Neural cell (in vitro differentiated cells): ENCODE measurements around the gene IL31RA. TPM values are rescaled to one million over a fixed set of nuclear protein-coding genes. Genes with fewer than 3 reads are reported as not detected.

Experiments
- H2AFZ ChIP-seq: fragments of 200-600, 300-800 bp; sonication (generic), shearing (Covaris generic); 2 replicates; pipeline ENCODE4 v1.6.0; 2014; ENCODE audit warnings: low read depth, mild to moderate bottlenecking, antibody characterized with exemption, low read length, moderate library complexity
- H3F3A ChIP-seq: fragments of 200-600 bp; shearing (Covaris generic); 2 replicates; pipeline ENCODE4 v1.6.1; 2016; ENCODE audit warnings: mild to moderate bottlenecking, moderate library complexity, mixed read lengths, antibody characterized with exemption, low read length; ENCODE audit not compliant: insufficient read depth, poor library complexity, severe bottlenecking
- H3K27ac ChIP-seq: fragments of 200-600, 300-800 bp; sonication (generic), shearing (Covaris generic); 2 replicates; pipeline ENCODE4 v1.5.1; 2014; ENCODE audit warnings: mild to moderate bottlenecking, low read length, moderate library complexity
- H3K27me3 ChIP-seq: fragments of 300-800, 200-600 bp; sonication (generic), shearing (Covaris generic); 2 replicates; pipeline ENCODE4 v1.6.0; 2014; ENCODE audit warnings: mild to moderate bottlenecking, low read depth, low read length, moderate library complexity; ENCODE audit not compliant: insufficient read depth
- H3K36me3 ChIP-seq: fragments of 300-800, 200-600 bp; sonication (generic), shearing (Covaris generic); 2 replicates; pipeline ENCODE4 v1.5.1; 2014; ENCODE audit warnings: mild to moderate bottlenecking, antibody characterized with exemption, low read length, moderate library complexity; ENCODE audit not compliant: insufficient read depth
- H3K4me2 ChIP-seq: fragments of 300-800, 200-600 bp; sonication (generic), shearing (Covaris generic); 2 replicates; pipeline ENCODE4 v1.6.0; 2014; ENCODE audit warnings: mild to moderate bottlenecking, low read length
- H3K4me3 ChIP-seq: fragments of 300-800, 200-600 bp; sonication (generic), shearing (Covaris generic); 2 replicates; pipeline ENCODE4 v1.5.1; 2014; ENCODE audit warnings: mild to moderate bottlenecking, low read length, moderate library complexity
- H3K79me2 ChIP-seq: fragments of 200-600 bp; shearing (Covaris generic); replicated peaks from 2 replicates; pipeline ENCODE4 v1.6.0; 2014; ENCODE audit warnings: mild to moderate bottlenecking, low read length, moderate library complexity; ENCODE audit not compliant: insufficient read depth
- H3K9ac ChIP-seq: fragments of 300-800, 200-600 bp; sonication (generic), shearing (Covaris generic); 2 replicates; pipeline ENCODE4 v1.6.1; 2016; ENCODE audit warnings: mild to moderate bottlenecking, low read length, mixed read lengths
- H3K9me2 ChIP-seq: fragments of 200-600 bp; shearing (Covaris generic); 2 replicates; pipeline ENCODE4 v1.6.1; 2016; ENCODE audit warnings: mild to moderate bottlenecking, low read length, mixed read lengths; ENCODE audit not compliant: insufficient read depth
- H3K9me3 ChIP-seq: fragments of 200-600, 300-800 bp; sonication (generic), shearing (Covaris generic); 2 replicates; pipeline ENCODE4 v1.6.1; 2016; ENCODE audit warnings: mild to moderate bottlenecking, mixed run types, low read length, moderate library complexity, mixed read lengths
- H4K20me1 ChIP-seq: fragments of 200-600 bp; shearing (Covaris generic); 2 replicates; pipeline ENCODE4 v1.6.1; 2016; ENCODE audit warnings: mild to moderate bottlenecking, mixed run types; ENCODE audit not compliant: insufficient read depth
- CTCF ChIP-seq: fragments of 450-650 bp; IDR thresholded peaks from 2 replicates; pipeline ENCODE4 v1.5.1; 2014; ENCODE audit warnings: antibody characterized with exemption, mild to moderate bottlenecking, moderate library complexity; ENCODE audit not compliant: poor library complexity, severe bottlenecking
- EP300 ChIP-seq: fragments of 450-650 bp; conservative IDR thresholded peaks from 2 replicates; pipeline ENCODE4 v1.6.1; 2014; ENCODE audit warnings: antibody characterized with exemption, mild to moderate bottlenecking, moderate library complexity; ENCODE audit not compliant: poor library complexity, severe bottlenecking
- EZH2 ChIP-seq: fragments of 200-600, 300-800 bp; shearing (Covaris generic), sonication (generic); IDR thresholded peaks from 2 replicates; pipeline ENCODE4 v1.6.1; 2014; ENCODE audit warnings: antibody characterized with exemption, low read length, borderline replicate concordance, mild to moderate bottlenecking; ENCODE audit not compliant: insufficient read depth, poor library complexity, severe bottlenecking
- MXI1 ChIP-seq: fragments of 450-650 bp; conservative IDR thresholded peaks from 2 replicates; pipeline ENCODE4 v1.6.1; 2014; ENCODE audit warnings: antibody characterized with exemption, mild to moderate bottlenecking; ENCODE audit not compliant: poor library complexity, severe bottlenecking
- POLR2AphosphoS5 ChIP-seq: IDR thresholded peaks from 2 replicates; pipeline ENCODE4 v1.6.1; 2012
- RAD21 ChIP-seq: fragments of 450-650 bp; conservative IDR thresholded peaks from 2 replicates; pipeline ENCODE4 v1.6.1; 2014; ENCODE audit warnings: antibody characterized with exemption, mild to moderate bottlenecking, moderate library complexity
- REST ChIP-seq: IDR thresholded peaks from 2 replicates; pipeline ENCODE4 v1.6.1; 2012; ENCODE audit warnings: borderline replicate concordance
- SMC3 ChIP-seq: fragments of 450-650 bp; conservative IDR thresholded peaks from 2 replicates; pipeline ENCODE4 v1.6.1; 2014; ENCODE audit warnings: antibody characterized with exemption, mild to moderate bottlenecking, moderate library complexity; ENCODE audit not compliant: poor library complexity
- TAF1 ChIP-seq: IDR thresholded peaks from 2 replicates; pipeline ENCODE4 v1.6.1; 2012; ENCODE audit warnings: low read depth
- polyA plus RNA-seq: library from polyadenylated mRNA; depleted of rRNA; stranded (reverse); fragments of >200 nt; gene quantifications from 2 replicates; pipeline ENCODE4 v1.2.3, GENCODE V29; 2014

Gene IL31RA
- polyA plus RNA-seq, 1 donor from 2014 or later = not detected

GRCh38 chr5:55847837-55848236 lies 3.3 kb upstream of the IL31RA start:
- Histone ChIP-seq H4K20me1 (no peaks in the 10 kb centered on the region), H3K9ac (no peak overlapping the region), H3K79me2 (no peaks in the 10 kb centered on the region), H3K27ac (no peak overlapping the region), H3K9me3 (no peaks in the 10 kb centered on the region), H3F3A (no peaks in the 10 kb centered on the region), H3K9me2 (no peaks in the 10 kb centered on the region), H2AFZ (no peak overlapping the region), H3K4me3 (no peak overlapping the region), H3K4me2 (no peak overlapping the region), H3K27me3 (no peaks in the 10 kb centered on the region), H3K36me3 (no peaks in the 10 kb centered on the region)
- TF ChIP-seq TAF1 (no peak), REST (no peak), SMC3 (no peak), EZH2 (no peak), MXI1 (no peak), CTCF (no peak), RAD21 (no peak), EP300 (no peak), POLR2AphosphoS5 (no peak)

DNA sequence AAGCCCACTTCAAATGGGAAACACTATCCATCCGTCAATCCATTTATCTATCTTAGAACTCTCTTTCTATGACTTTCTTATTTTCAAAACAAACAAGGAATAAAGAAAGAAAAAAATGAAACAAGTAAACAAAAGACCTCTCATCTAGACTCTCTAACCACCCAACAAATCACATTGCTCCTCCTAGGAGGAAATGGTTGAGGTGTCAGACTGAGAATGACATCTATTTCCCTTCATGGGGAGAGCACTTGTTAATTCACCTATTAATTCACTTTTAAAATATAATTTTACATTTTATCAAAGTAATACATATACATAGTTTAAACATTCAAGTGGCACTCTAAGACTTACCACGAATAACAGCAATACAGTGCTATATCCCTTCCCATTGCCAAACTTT lies 2.4 kb upstream of the IL31RA start:
- Histone ChIP-seq H3F3A (no peaks in the 10 kb centered on the region), H3K9ac (no peak overlapping the region), H3K27me3 (no peaks in the 10 kb centered on the region), H2AFZ (no peak overlapping the region), H3K4me3 (no peak overlapping the region), H3K79me2 (no peaks in the 10 kb centered on the region), H3K27ac (no peak overlapping the region), H3K36me3 (no peaks in the 10 kb centered on the region), H3K9me2 (no peaks in the 10 kb centered on the region), H3K4me2 (no peak overlapping the region), H4K20me1 (no peaks in the 10 kb centered on the region), H3K9me3 (no peaks in the 10 kb centered on the region)
- no peak for TF ChIP-seq EZH2
- no peak for TF ChIP-seq MXI1
- TF ChIP-seq SMC3 = no peak
- no peak for TF ChIP-seq REST
- no peak for TF ChIP-seq RAD21
- TF ChIP-seq TAF1 = no peak
- TF ChIP-seq POLR2AphosphoS5 = no peak
- no peak for TF ChIP-seq EP300
- no peak for TF ChIP-seq CTCF
